Measurements from ENCODE around the gene BMPR2.
"Not testable (repeated sequence)": the region's sequence is repeated elsewhere in the genome, so short reads cannot be mapped to it uniquely, and the experiment has no call there.

BMPR2 gene

DNA sequence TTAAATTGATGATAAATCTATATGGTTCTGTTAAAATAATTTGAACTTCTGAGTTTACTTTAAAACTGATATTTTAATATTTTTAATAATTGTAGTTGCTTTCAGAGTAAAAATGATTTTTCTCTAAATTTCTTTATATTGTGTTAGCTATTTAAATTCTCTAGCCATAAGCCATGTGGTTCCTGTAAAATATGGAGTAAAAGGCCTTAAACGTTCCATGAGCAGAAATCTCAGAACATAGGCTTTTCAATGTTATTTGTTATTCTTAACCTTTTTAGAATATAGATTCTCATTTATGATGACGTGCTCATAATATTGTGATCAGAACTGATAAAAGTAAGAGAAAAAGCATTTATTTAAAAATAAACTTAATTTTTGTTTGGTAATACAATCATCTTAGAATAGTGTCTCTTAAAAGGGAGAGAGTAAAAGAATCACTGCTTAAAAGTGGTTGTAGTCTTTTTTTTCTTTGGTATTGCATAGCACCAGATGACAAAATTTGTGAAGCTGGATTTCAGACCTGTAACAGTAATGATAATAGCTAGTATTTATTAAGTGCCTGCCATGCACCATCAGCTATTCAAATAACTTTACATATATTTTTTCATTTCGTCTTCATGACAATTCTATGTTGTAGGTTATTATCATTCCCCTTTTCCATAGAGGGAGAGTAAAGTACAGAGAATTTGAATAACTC, 2.7 kb downstream of the BMPR2 start:
- Histone ChIP-seq H3K4me3 (peak overlapping the region; percentile 83), H3K27me3 (peaks cover 49% of the 10 kb centered on the region), H3K9ac (no peak overlapping the region), H3K27ac (no peak overlapping the region), H3K9me3 (no peaks in the 10 kb centered on the region), H3K4me2 (peak overlapping the region; percentile 87), H4K20me1 (peaks cover 47% of the 10 kb centered on the region), H3K4me1 (peaks cover 19% of the 10 kb centered on the region), H3K36me3 (no peaks in the 10 kb centered on the region)
- TF ChIP-seq Cebpa-rat (IDR thresholded peaks at IDR 0.05), result no peak

- Histone ChIP-seq H3K9me3 (no peaks in the 10 kb centered on the region), H3K4me1 (peaks cover 12% of the 10 kb centered on the region)
- TF ChIP-seq Cebpa-rat (IDR thresholded peaks at IDR 0.05), result no peak
These were observed 6.6 kb downstream of the BMPR2 start for GRCh38 chr2:202382684-202383083.

DNA sequence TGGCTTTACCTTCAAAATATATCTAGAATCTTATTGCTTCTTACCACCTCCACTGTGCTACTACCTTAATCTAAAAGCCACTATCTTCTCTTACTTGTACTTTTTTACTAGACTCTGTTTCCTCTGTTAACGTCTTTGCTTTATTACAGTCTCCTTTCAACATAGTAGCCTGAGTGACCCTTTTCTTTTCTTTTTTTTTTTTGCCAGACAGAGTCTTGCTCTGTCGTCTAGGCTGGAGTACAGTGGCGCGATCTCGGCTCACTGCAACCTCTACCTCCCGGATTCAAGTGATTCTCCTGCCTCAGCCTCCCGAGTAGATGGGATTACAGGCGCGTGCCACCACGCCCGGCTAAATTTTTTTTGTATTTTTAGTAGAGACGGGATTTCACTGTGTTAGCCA, 10.4 kb downstream of the BMPR2 start:
- H3K9ac ChIP-seq, H3K4me3 ChIP-seq, H3K36me3 ChIP-seq, H3K9me3 ChIP-seq, H3K27ac ChIP-seq, H3K4me2 ChIP-seq, H3K27me3 ChIP-seq, H4K20me1 ChIP-seq: not testable (repeated sequence)
- peaks cover 16% of the 10 kb centered on the region for H3K4me1 ChIP-seq

More at GRCh38 chr2:202382684-202383083, 6.6 kb downstream of the BMPR2 start:
- no peak overlapping the region for H3K27ac ChIP-seq
- H3K4me3 ChIP-seq, result no peak overlapping the region
- peaks cover 23% of the 10 kb centered on the region for H3K27me3 ChIP-seq
- no peak overlapping the region for H3K4me2 ChIP-seq
- no peaks in the 10 kb centered on the region for H3K36me3 ChIP-seq
- no peak overlapping the region for H3K9ac ChIP-seq
- H4K20me1 ChIP-seq, result peaks cover 34% of the 10 kb centered on the region

DNA sequence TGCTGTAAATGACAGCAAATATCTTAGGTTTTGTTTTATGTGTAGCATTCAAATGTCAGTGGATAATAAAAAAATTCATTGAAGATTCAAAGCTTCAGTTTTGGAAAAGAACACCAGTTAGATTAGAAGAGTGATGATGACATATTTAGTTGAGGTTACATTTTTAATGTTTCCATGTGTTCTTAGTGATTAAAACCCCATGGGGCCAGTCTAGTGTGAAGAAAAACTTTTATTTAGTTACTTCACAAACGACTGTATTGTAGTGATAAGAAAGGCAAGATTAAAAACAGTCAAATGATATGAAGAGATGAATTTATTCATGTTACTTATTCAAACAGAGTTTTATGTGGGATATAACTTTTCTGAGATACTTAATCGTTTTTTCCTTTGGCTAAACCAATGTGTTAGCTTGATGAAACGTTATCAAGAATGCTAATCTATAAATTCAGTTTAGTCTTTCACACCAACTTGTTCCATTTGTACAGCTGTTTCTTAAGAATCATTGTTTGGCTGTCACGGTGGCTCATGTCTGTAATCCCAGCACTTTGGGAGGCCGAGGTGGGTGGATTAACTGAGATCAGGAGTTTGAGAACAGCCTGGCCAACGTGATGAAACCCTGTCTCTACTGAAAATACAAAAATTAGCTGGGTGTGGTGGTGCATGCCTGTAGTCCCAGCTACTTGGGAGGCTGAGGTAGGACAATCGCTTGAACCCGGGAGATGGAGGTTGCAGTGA, 11.6 kb downstream of the BMPR2 start:
- Histone ChIP-seq H3K36me3 (no peaks in the 10 kb centered on the region), H3K9me3 (no peaks in the 10 kb centered on the region), H3K4me2 (peak overlapping the region; percentile 34), H3K4me3 (no peak overlapping the region), H4K20me1 (no peaks in the 10 kb centered on the region; the same call in 1 of the 2 replicates), H3K9ac (no peak overlapping the region), H3K27me3 (no peaks in the 10 kb centered on the region), H3K4me1 (peaks cover 16% of the 10 kb centered on the region), H3K27ac (no peak overlapping the region)
- no peak for TF ChIP-seq Cebpa-rat (IDR thresholded peaks at IDR 0.05)

DNA sequence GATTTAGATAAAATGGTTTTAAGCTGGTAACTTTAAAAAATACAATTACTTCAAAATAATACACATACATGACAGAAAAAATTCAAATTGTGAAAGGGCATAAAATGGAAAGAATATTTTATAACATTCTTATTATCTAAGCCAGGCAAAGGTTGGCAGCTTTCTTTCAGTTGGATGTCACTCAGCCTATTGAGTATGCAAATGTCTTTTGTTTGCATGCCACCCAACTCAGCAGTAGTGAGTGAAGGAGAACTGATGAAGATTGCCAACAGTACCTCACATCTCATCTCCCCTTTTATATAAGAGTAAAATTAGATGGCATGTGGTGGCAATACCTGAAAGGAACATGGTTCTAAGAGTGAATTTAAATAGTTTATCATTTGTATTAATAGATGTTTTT, 24.8 kb downstream of the BMPR2 start:
- no peak overlapping the region for H3K4me3 ChIP-seq
- H3K36me3 ChIP-seq, result 0 out of 2 replicates have a peak, but pooled peaks cover 4% of the 10 kb centered on the region
- no peaks in the 10 kb centered on the region for H3K27me3 ChIP-seq
- H3K27ac ChIP-seq, result no peak overlapping the region
- no peak overlapping the region for H3K9ac ChIP-seq
- no peaks in the 10 kb centered on the region for H3K4me1 ChIP-seq
- TF ChIP-seq Cebpa-rat (IDR thresholded peaks at IDR 0.05), result no peak
- no peaks in the 10 kb centered on the region for H3K9me3 ChIP-seq
- H3K4me2 ChIP-seq, result no peak overlapping the region
- peaks cover 23% of the 10 kb centered on the region for H4K20me1 ChIP-seq

DNA sequence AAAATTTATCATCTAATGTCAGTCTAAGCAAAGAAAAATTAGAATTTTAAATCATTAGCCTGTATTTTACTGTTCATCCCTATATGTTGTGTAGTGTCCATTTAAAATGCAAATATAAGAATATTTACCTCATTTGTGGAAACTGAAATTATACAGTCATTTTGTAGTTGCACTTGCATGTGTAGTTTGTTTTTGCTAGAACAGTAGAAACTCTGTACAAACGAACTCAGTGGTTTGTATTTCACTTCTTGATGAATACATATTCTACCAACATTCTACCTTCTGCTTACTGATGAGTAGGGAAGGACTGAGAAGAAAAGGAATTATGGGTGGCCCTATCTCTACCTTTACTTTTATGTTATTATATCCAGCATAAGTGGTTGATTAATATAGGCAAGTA, 29.7 kb downstream of the BMPR2 start:
- H3K36me3 ChIP-seq, result 0 out of 2 replicates have a peak, but pooled peaks cover 4% of the 10 kb centered on the region
- H3K4me1 ChIP-seq, result no peaks in the 10 kb centered on the region
- H3K4me3 ChIP-seq, result no peak overlapping the region
- no peaks in the 10 kb centered on the region for H3K9me3 ChIP-seq
- no peak overlapping the region for H3K9ac ChIP-seq
- no peak overlapping the region for H3K4me2 ChIP-seq
- no peaks in the 10 kb centered on the region for H4K20me1 ChIP-seq
- no peak overlapping the region for H3K27ac ChIP-seq
- H3K27me3 ChIP-seq, result no peaks in the 10 kb centered on the region
- TF ChIP-seq Cebpa-rat (IDR thresholded peaks at IDR 0.05), result no peak

DNA sequence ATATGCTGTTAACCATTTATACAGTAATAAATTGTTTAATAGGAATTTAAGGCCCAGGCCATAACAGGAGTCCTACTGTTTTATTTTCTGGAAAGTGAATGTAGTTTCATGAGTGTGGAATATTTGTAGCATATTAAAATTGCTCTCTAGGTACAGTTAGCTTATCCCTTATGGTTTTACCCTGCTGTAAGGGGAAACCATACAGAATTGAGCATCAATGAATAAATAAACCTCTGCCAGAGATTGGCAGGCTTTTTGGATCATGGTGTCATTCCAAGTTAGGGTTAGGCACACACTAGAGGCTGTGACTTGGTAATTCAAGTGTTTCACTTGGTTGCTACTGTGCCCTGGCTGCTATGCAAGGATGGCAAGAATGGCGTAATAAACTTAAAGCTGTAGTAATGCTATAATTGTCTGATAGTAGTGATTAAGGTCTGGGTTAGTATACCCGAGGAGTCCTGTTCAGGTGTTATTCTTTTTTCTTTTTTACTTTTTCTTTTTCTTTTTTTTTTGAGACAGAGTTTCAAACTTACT, 30.4 kb downstream of the BMPR2 start:
- TF ChIP-seq Cebpa-rat (IDR thresholded peaks at IDR 0.05), result no peak
- Histone ChIP-seq H3K27me3 (no peaks in the 10 kb centered on the region), H3K9ac (no peak overlapping the region), H3K9me3 (no peaks in the 10 kb centered on the region), H3K4me1 (no peaks in the 10 kb centered on the region), H3K4me3 (no peak overlapping the region), H3K36me3 (0 out of 2 replicates have a peak, but pooled peaks cover 4% of the 10 kb centered on the region), H4K20me1 (no peaks in the 10 kb centered on the region), H3K4me2 (no peak overlapping the region), H3K27ac (no peak overlapping the region)

- Histone ChIP-seq H3K36me3 (0 out of 2 replicates have a peak, but pooled peaks cover 4% of the 10 kb centered on the region), H3K27me3 (no peaks in the 10 kb centered on the region), H3K9me3 (no peaks in the 10 kb centered on the region), H3K4me2 (no peak overlapping the region), H4K20me1 (no peaks in the 10 kb centered on the region), H3K9ac (no peak overlapping the region), H3K27ac (no peak overlapping the region), H3K4me1 (no peaks in the 10 kb centered on the region), H3K4me3 (no peak overlapping the region)
- no peak for TF ChIP-seq Cebpa-rat (IDR thresholded peaks at IDR 0.05)
These were observed 32.5 kb downstream of the BMPR2 start for GRCh38 chr2:202408546-202409140.

DNA sequence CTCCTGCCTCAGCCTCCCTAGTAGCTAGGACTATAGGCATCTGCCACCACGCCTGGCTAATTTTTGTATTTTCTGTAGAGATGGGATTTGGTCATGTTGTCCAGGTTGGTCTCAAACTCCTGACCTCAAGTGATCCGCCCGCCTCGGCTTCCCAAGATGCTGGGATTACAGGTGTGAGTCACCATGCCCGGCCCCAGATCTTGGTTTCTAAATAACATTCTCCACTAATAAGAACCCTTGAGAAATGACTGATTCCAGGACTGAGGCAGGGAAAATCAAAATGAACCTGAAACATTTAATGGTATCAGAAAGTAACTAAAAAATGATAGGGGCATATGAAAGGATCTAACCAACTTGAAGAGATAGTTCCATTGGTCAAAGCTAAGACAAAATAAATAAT, 34.0 kb downstream of the BMPR2 start:
- Histone ChIP-seq H3K4me2 (no peak overlapping the region), H3K9me3 (peaks cover 6% of the 10 kb centered on the region; the same call in 1 of the 2 replicates), H3K4me3 (no peak overlapping the region), H3K27ac (no peak overlapping the region), H4K20me1 (no peaks in the 10 kb centered on the region), H3K36me3 (0 out of 2 replicates have a peak, but pooled peaks cover 4% of the 10 kb centered on the region), H3K4me1 (no peaks in the 10 kb centered on the region), H3K9ac (no peak overlapping the region), H3K27me3 (no peaks in the 10 kb centered on the region)
- TF ChIP-seq Cebpa-rat (IDR thresholded peaks at IDR 0.05), result no peak

DNA sequence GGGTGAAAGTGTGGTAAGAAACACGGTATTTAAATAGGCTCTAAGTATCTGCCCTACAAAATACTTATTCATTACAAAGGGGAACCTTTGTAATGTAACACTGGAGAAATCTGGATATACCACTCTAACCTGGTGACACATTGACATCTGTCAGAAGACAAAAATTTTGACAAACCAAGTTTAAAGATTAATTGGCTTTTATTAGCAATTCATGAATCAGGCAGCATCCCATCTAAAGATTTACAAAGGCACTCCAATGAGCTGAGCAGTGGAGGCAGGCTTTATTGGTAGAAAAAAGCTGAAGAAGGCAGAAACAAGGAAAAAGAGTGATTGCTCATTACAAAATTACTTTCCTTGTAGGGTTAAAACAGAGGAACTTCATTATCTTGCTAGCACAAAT, 35.0 kb downstream of the BMPR2 start:
- Histone ChIP-seq H3K4me1 (no peaks in the 10 kb centered on the region), H3K36me3 (0 out of 2 replicates have a peak, but pooled peaks cover 4% of the 10 kb centered on the region), H3K27ac (no peak overlapping the region), H3K27me3 (no peaks in the 10 kb centered on the region), H3K4me3 (no peak overlapping the region), H3K9me3 (peaks cover 14% of the 10 kb centered on the region), H3K9ac (no peak overlapping the region), H3K4me2 (no peak overlapping the region), H4K20me1 (no peaks in the 10 kb centered on the region)
- TF ChIP-seq Cebpa-rat (IDR thresholded peaks at IDR 0.05), result no peak
